ENCODE results near the gene SLC6A9.

The SLC6A9 gene

DNA sequence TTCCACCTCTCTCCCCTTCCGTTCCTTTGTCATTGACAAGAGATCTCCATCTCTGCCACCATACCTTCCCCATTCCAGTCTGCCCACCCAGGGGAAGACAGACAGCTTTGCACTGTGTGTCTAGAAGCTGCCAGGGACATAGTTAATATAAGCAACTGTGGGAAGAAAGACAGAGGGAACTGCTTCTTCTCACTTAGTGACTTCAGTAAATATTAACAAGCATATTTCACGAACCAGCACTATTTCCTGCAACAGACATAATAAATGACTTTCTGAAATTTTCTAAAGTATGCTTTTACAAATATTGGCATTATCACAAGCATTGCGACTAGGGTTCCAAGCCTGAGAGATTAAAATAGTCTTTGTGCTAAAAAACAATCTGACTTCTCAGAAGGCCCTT lies 43.2 kb upstream of the SLC6A9 start:
- Histone ChIP-seq H3K9me3 (ENCODE audit: severe bottlenecking) (no peaks in the 10 kb centered on the region), H3K4me3 (ENCODE audit: low read depth, low read length) (no peak overlapping the region), H3K27me3 (ENCODE audit: insufficient read depth, low read depth, severe bottlenecking) (no peaks in the 10 kb centered on the region), H3K36me3 (no peaks in the 10 kb centered on the region), H3K27ac (no peak overlapping the region)
- no peak for DNase-seq
- TF ChIP-seq, protein P1, sequence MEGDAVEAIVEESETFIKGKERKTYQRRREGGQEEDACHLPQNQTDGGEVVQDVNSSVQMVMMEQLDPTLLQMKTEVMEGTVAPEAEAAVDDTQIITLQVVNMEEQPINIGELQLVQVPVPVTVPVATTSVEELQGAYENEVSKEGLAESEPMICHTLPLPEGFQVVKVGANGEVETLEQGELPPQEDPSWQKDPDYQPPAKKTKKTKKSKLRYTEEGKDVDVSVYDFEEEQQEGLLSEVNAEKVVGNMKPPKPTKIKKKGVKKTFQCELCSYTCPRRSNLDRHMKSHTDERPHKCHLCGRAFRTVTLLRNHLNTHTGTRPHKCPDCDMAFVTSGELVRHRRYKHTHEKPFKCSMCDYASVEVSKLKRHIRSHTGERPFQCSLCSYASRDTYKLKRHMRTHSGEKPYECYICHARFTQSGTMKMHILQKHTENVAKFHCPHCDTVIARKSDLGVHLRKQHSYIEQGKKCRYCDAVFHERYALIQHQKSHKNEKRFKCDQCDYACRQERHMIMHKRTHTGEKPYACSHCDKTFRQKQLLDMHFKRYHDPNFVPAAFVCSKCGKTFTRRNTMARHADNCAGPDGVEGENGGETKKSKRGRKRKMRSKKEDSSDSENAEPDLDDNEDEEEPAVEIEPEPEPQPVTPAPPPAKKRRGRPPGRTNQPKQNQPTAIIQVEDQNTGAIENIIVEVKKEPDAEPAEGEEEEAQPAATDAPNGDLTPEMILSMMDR (IDR thresholded peaks at IDR 0.05; ENCODE audit: low read depth, low read length), result no peak

DNA sequence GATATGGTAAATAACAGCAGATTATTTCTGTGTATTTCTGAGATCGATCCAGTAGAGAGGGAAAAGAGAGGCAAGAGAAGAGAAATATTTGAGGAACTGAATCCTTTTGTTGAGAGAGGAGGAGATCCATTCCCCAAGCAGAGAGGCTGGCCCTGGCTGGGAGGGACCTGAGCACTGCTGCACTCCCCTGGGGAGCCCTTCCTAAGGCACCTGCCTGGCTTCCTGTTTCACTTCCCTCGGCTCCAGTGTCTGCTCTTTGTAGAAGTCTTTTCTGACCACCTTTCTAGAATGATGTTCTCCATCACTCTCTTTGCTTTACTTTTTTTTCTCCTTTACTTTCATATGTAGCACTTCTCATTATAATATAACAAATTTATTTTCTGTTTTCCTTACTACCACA lies 42.3 kb upstream of the SLC6A9 start:
- Histone ChIP-seq H3K36me3 (no peaks in the 10 kb centered on the region), H3K9me3 (ENCODE audit: severe bottlenecking) (no peaks in the 10 kb centered on the region), H3K27ac (no peak overlapping the region), H3K4me3 (ENCODE audit: low read depth, low read length) (no peak overlapping the region), H3K27me3 (ENCODE audit: insufficient read depth, low read depth, severe bottlenecking) (no peaks in the 10 kb centered on the region)
- TF ChIP-seq, protein P1 (IDR thresholded peaks at IDR 0.05; ENCODE audit: low read depth, low read length), result no peak
- DNase-seq, result no peak

DNA sequence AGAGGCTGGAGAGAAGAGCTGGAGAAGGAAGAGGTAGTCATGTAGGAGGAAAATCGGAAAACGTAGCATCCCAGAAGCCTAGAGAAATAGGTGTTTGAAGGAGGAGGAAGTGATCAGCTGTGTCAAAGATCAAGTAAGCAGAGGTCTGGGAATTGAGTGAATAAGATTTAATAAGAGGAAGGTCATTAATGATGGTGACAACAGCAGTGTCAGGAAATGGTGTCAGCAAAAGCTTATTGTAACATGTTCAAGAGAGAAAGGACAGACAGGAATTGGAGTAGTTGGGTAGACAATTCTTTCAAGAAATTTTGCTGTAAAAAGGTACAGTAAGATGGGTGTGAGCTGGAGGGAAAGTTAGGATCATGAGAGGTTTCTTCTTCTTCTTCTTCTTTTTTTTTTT lies 41.6 kb upstream of the SLC6A9 start:
- no peaks in the 10 kb centered on the region for H3K36me3 ChIP-seq
- H3K9me3 ChIP-seq (ENCODE audit: severe bottlenecking), result no peaks in the 10 kb centered on the region
- no peaks in the 10 kb centered on the region for H3K27me3 ChIP-seq (ENCODE audit: insufficient read depth, low read depth, severe bottlenecking)
- H3K4me3 ChIP-seq (ENCODE audit: low read depth, low read length), result no peak overlapping the region
- no peak for DNase-seq
- no peak overlapping the region for H3K27ac ChIP-seq
- TF ChIP-seq, protein P1 (IDR thresholded peaks at IDR 0.05; ENCODE audit: low read depth, low read length), result no peak

DNA sequence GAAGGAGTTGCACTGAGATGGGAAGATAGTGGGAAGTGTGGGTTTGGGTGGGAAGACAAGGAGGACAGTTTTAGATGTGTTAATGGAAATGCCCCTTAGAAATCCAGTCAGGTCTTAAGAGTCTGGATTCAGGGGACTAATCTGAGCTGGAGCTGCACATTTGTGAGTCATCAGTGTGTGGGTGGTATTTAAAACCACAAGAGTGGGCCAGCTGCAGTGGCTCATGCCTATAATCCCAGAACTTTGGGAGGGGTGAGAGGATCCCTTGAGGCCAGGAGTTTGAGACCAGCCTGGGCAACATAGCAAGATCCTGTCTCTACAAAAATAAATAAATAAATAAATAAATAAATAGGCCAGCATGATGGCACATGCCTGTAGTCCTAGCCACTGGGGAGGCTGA lies 40.9 kb upstream of the SLC6A9 start:
- no peak for DNase-seq
- TF ChIP-seq, protein P1 (IDR thresholded peaks at IDR 0.05; ENCODE audit: low read depth, low read length), result no peak
- Histone ChIP-seq H3K36me3 (no peaks in the 10 kb centered on the region), H3K9me3 (ENCODE audit: severe bottlenecking) (no peaks in the 10 kb centered on the region), H3K4me3 (ENCODE audit: low read depth, low read length) (no peak overlapping the region), H3K27me3 (ENCODE audit: insufficient read depth, low read depth, severe bottlenecking) (no peaks in the 10 kb centered on the region), H3K27ac (no peak overlapping the region)

DNA sequence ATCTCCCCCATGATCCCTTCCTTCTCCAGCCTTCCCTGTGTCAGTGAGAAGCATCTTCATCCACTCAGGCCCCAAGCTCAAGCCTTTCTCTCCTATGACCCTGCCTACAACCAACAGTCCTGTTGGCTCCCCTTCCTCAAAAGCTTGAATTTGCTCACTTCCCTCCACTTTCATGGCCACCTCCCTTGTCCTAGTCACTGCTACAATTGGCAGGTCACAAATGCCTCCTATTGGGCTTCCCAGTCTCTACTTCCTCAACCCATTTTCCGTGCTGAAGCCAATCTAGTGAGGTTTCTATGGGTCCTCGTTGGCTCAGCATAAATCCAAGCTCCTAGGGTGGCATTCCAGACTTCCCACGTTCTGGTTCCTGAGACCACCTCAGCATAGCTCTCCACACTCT lies 40.2 kb upstream of the SLC6A9 start:
- no peaks in the 10 kb centered on the region for H3K36me3 ChIP-seq
- H3K9me3 ChIP-seq (ENCODE audit: severe bottlenecking), result no peaks in the 10 kb centered on the region
- TF ChIP-seq, protein P1 (IDR thresholded peaks at IDR 0.05; ENCODE audit: low read depth, low read length), result no peak
- no peaks in the 10 kb centered on the region for H3K27me3 ChIP-seq (ENCODE audit: insufficient read depth, low read depth, severe bottlenecking)
- DNase-seq, result no peak
- H3K4me3 ChIP-seq (ENCODE audit: low read depth, low read length), result no peak overlapping the region
- H3K27ac ChIP-seq, result no peak overlapping the region

DNA sequence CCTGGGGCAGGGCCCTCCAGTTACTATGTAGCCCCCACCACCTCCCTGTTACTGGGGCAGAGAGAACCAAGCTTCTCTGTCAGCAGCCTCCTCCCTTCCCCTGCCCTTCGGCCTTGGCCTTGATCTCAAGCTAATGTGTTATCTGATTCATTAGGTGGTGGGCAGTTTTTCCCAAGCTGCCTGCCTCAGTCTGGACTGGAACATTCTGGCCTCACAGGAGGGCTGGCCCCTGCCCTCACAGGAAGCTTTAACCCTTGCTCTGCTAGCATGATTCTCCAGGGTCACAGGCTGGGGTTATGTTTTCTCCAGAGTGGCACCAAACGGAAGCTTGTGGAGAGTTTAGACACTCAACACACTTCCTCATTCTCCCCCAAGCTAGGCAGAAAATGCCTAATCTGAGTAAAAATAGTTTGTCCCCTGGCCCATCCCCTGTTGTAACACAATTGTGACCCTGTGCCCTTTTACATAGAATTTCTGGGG lies 37.2 kb upstream of the SLC6A9 start:
- Histone ChIP-seq H3K4me3 (ENCODE audit: low read depth, low read length) (no peak overlapping the region), H3K9me3 (ENCODE audit: severe bottlenecking) (no peaks in the 10 kb centered on the region), H3K27me3 (ENCODE audit: insufficient read depth, low read depth, severe bottlenecking) (no peaks in the 10 kb centered on the region), H3K36me3 (no peaks in the 10 kb centered on the region), H3K27ac (no peak overlapping the region)
- no peak for DNase-seq
- TF ChIP-seq, protein P1 (IDR thresholded peaks at IDR 0.05; ENCODE audit: low read depth, low read length), result no peak
